Astrocyte (in vitro differentiated cells and primary cell): ENCODE measurements around the gene MBOAT7.

Source experiments
- EZH2 ChIP-seq: IDR thresholded peaks from 2 replicates; pipeline ENCODE4 v1.6.1; 2012; ENCODE audit warnings: mild to moderate bottlenecking, low read length, inconsistent platforms; ENCODE audit not compliant: insufficient read depth
- TF ChIP-seq, protein P1 (sequence below): IDR thresholded peaks from 2 replicates; pipeline ENCODE4 v1.5.1; 2011; ENCODE audit warnings: low read depth, mild to moderate bottlenecking, inconsistent platforms, low read length, moderate library complexity; ENCODE audit not compliant: insufficient read depth

DNA sequence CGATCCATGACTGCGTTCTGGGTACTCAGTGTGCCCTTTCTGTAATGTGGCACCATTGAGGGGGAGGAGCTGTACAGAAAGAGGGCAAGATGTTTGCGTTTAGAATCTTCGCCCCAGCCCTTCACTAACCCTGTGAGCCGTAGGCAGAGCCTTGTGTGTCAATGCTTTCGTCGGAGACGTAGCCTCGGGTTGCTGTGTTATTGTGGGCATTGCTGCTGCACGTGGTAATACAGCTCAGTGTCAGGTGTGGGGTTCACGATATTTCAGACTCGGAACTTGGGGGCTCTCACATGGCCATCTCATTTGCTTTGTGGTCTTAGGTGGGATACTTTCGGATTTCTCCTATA lies 17.4 kb upstream of the MBOAT7 start:
- TF ChIP-seq, protein P1, sequence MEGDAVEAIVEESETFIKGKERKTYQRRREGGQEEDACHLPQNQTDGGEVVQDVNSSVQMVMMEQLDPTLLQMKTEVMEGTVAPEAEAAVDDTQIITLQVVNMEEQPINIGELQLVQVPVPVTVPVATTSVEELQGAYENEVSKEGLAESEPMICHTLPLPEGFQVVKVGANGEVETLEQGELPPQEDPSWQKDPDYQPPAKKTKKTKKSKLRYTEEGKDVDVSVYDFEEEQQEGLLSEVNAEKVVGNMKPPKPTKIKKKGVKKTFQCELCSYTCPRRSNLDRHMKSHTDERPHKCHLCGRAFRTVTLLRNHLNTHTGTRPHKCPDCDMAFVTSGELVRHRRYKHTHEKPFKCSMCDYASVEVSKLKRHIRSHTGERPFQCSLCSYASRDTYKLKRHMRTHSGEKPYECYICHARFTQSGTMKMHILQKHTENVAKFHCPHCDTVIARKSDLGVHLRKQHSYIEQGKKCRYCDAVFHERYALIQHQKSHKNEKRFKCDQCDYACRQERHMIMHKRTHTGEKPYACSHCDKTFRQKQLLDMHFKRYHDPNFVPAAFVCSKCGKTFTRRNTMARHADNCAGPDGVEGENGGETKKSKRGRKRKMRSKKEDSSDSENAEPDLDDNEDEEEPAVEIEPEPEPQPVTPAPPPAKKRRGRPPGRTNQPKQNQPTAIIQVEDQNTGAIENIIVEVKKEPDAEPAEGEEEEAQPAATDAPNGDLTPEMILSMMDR = no peak
- no peak for TF ChIP-seq EZH2
